ENCODE measurements around the gene LENEP. TPM values are rescaled to one million over a fixed set of nuclear protein-coding genes. Genes with fewer than 3 reads are reported as not detected.

LENEP gene
- total and polyA plus RNA-seq, 2 of the 8 experiments (the other 6 are each of a cell fraction or from before 2014, with no cell fraction given) = 1.3 TPM; not detected in 1

DNA sequence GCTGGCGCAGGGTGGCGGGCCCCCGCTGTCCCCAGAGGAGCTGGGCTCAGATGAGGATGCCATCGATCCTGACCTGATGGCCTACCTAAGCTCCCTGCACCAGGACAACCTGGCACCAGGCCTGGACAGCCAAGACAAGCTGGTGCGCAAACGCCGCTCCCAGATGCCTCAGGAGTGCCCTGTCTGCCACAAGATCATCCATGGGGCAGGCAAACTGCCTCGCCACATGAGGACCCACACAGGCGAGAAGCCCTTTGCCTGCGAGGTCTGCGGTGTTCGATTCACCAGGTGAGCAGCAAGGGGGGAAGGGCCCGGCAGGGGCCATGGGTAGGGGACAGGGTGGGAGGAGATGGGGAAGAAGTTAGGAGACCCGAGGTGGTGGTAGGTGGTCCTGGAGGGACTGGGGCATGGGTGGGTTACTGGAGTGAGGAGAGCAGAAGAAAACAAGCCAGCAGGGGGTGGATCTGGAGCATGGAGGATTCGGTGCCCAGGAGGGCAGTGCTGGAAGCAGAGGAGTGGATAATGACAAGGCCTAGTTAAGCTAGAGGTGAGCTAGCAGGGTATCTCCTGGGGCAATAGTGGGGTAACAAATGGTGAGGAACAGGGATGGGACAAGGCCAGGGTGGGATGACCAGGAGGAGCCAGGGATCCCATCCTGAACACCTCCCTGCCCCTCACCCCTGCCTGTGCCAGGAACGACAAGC, 22.3 kb downstream of the LENEP start (continued):
- TF ChIP-seq CHD7 (IDR thresholded peaks at IDR 0.05; ENCODE audit: insufficient replicate concordance, low read length) (no peak), BCL11A (IDR thresholded peaks at IDR 0.05; ENCODE audit: low read depth in 2 of 2, low read length in 2 of 2) (no peak), SP1 (IDR thresholded peaks at IDR 0.05; ENCODE audit: low read depth, low read length) (no peak), CREB1 (IDR thresholded peaks at IDR 0.05) (no peak), HDAC2 (IDR thresholded peaks at IDR 0.05; ENCODE audit: borderline replicate concordance in 1 of 2, low read depth in 2 of 2, low read length in 2 of 2) (no peak), NANOG (IDR thresholded peaks at IDR 0.05; ENCODE audit: insufficient read depth, low read depth, low read length, poor library complexity, severe bottlenecking) (no peak), CBX5 (IDR thresholded peaks at IDR 0.05; ENCODE audit: low read depth, low read length) (no peak), EGR1 (IDR thresholded peaks at IDR 0.05; ENCODE audit: borderline replicate concordance, low read depth, low read length) (no peak), CHD1 (IDR thresholded peaks at IDR 0.05; ENCODE audit: low read depth, low read length) (no peak)
- TF ChIP-seq, protein P1, sequence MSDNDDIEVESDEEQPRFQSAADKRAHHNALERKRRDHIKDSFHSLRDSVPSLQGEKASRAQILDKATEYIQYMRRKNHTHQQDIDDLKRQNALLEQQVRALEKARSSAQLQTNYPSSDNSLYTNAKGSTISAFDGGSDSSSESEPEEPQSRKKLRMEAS (IDR thresholded peaks at IDR 0.05) = no peak
